Suppressor macrophage treated with lipopolysaccharide for 1 hour (primary cell): ENCODE measurements around the gene LRP1-AS.
"Not testable (repeated sequence)": the region's sequence is repeated elsewhere in the genome, so short reads cannot be mapped to it uniquely, and the experiment has no call there.

Source experiments
- DNase-seq, 3 donors: peaks; one replicate each; pipeline ENCODE4 v3.0.0-alpha.2; 2020 to 2022

LRP1-AS gene

DNA sequence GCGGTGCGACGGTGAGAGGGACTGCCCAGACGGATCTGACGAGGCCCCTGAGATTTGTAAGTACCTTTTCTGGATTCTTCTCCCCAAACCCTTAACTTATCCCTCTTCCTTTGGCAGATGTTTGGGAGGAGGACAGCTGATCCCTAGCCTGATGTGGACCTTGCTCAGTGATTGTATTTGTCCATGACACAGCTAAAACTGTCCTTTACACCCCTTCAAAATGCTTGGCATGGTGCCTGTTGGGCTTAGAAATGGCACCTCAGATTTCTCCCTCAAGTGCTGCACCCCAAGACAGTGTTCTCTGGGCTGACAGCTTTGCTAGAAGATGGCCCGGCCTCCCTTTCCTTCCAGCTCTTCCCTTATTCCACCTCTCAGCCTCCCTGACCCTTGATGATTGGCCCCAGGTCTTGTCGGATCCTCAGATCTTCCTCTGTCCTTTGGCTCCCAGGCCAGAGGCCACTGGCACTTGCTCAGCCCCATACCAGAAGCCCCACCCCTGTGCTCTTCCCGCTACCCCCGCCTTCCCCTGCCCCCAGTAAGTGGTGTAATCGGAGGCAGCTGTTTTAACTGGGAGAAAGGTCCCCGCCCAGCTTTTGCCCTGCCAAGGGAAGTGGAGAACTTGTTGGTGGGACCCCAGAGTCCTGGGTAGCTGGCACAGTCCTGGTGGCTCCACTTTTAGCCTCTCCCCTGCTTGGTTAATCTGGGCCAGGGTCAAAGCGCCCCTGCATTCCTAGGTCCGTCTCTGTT is 8.7 kb downstream of the LRP1-AS start:
- peak; percentile 77 to 88 (median 77) for DNase-seq

DNA sequence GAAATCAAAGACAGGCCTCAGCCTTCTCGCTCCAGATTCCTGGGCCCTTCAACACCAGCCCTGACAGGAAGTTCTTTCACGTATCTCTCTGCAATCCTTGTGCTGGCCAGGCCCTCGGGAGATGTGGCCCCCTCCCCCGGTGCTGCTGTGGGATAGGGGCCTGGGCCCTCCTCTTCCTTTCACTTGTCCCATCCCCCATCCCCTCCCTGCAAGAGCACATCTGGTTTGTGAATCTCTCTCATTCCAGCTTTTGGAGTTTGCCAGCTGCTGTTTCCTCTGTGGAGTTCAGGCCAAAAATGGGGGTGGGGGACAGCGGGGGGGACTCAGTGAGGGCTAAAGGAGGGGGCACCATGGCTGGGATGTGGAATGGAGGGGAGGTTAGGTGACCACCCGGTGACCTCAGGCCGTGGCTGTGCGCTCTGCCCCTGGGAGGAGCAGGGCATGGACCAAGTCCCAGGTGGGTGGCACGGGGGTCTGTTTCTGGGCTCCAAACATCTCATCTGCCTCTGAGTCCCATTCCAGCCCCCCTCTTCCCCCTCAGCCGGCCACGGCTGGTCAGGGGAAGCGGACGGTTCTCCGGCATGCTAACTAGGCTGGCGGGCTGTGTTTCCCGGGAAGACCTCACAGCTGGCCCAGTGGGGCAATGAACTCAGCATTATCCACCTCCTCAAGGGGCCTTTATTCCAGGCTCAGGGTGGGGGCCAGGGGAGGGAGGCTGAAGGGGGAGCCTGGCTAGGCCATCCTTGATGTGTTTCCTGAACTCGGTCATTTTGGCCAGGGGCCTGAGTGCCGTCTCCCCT is 11.7 kb downstream of the LRP1-AS start:
- DNase-seq: no peak

DNA sequence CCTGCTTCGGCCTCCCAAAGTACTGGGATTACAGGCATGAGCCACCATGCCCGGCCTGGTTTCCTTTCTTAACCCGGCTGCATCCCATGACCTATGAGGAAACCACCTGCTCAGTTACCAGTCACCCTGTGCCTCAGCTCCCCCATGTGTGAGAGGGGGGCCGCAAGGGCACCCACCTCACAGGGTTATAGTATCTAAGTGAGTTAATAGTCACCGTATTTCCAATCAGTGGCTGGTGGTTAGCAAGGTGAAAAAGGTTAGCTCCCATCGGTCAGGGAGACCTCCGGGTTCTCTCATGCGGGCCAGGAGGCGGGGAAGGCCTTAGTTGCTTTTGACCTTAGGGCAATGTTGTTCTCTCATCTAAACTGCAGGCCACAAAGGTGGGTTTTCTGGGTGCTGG is 12.5 kb downstream of the LRP1-AS start:
- DNase-seq: no peak

- no peak for DNase-seq
Observed at GRCh38 chr12:57133916-57134315, 13.5 kb downstream of the LRP1-AS start.

GRCh38 chr12:57133013-57133569 is 14.3 kb downstream of the LRP1-AS start:
- DNase-seq: no peak

DNA sequence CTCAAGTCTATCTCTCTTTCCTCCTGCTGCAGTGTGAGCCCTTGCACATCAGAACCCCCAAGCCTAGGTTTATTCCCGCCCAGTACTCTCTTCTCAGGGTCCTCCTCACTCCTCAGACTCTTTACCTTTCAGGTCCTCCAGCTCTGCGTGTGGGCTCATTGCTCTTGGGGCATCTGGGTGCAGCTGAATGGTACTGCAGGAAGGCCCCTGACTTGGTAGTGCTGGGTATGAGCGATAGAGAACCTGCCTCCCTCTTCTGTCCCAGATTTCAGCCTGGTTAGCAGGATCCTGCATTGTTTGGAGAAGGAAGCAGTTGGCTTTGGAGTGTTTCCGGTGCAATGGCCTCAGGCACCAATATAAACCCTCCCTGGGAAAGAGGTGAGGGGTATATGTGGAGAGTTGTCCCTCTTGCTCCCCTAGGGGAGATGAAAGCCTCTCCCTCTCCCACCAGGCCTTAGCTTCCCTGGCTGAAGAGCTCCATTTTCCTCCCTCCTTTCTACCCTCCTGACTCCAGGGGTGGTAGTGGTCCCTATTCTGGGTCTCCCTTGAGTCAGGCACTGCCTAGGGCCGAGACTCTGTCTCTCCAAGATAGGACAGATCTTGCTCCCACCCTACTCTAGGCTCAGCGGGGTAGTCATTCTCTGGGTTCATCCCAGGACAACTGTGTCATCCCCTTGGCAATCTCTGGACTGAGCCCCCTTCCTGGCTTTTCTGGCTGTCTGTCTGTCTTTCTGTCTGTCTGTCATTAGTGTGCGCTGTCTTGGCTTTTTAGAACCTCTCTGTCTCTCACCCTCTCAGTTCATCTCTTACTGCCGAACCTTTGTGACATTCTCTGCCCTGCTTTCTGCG is 15.3 kb downstream of the LRP1-AS start:
- no peak for DNase-seq

- DNase-seq: no peak
Observed at GRCh38 chr12:57130941-57131340, 16.5 kb downstream of the LRP1-AS start.

DNA sequence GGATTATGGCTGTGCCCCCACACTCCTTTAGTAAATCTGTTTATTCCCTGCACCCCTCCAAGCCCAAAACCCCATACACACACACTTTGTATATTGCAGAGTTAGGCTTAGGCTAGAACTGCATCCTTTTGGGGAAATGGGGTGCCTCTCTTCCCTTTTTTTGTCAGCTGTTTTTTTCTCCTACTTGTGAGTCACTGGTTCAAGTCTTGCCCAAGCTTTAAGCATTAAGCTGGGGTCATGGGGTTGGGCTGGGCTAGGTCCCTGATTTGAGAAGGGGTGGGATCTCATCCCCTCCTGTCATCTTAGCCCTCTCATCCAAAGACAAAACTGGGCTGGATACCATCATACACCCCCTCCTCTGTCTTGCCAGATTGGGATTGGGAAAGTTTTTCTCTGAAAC is 17.5 kb downstream of the LRP1-AS start:
- peak; percentile 85 to 92 (median 90) for DNase-seq

- peak in 1 of 3 donors; percentile 42 for DNase-seq
Observed at GRCh38 chr12:57129321-57129842, 18.0 kb downstream of the LRP1-AS start.

DNA sequence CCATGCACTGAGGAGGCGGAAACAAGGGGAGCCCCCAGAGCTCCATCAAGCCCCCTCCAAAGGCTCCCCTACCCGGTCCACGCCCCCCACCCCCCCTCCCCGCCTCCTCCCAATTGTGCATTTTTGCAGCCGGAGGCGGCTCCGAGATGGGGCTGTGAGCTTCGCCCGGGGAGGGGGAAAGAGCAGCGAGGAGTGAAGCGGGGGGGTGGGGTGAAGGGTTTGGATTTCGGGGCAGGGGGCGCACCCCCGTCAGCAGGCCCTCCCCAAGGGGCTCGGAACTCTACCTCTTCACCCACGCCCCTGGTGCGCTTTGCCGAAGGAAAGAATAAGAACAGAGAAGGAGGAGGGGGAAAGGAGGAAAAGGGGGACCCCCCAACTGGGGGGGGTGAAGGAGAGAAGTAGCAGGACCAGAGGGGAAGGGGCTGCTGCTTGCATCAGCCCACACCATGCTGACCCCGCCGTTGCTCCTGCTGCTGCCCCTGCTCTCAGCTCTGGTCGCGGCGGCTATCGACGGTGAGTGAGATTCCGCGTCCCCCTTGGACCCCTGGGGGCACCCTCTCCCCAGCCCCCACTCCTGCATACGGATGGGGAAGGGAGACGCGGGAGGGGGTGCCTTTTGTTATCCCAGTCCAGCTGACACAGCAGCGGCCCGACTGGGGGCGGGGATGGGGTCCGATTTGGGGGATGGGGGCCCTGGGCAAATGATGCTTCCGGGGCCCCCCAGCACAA is 18.7 kb downstream of the LRP1-AS start:
- DNase-seq: no peak

- DNase-seq: peak; percentile 86 to 95 (median 93)
Observed at GRCh38 chr12:57127726-57128518, 19.5 kb downstream of the LRP1-AS start, which contains the start of gene LRP1. Gene LRP1, plus strand, starts transcription at chr12:57128483. Its CDS starts 482 bp downstream, at chr12:57128965.

DNA sequence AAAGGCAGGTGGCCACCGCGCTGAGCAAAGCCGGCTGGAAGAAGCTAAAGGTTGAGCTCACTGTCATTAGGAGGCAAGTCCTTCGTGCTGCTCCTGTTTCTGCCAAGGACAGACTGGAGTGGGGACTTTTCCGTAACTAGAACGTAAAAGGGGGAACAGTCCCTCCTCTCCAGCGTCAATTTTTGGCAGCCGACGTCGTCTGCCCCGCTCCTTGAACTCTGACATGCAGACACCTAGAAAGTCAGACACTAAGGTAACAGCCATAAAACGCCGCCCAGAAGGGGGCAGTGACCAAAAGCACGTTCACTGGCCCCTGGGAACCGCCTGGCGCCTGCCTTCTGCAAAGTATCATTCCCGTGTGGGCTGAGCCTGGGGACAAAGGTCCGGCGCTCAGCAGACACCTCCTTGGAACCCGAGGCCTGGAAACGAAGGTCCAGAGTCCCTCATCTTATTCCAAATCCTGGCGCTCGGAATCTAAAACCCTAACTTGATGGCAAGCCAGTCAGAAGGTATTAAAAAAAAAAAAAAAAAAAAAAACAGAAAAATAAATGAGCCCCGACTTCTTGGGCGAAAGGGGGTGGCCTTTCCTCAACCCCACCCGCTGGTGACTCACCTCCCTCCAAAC is 20.2 kb downstream of the LRP1-AS start:
- DNase-seq: peak; percentile 66 to 81 (median 68)

GRCh38 chr12:57126561-57126960 is 20.9 kb downstream of the LRP1-AS start:
- DNase-seq: no peak

GRCh38 chr12:57126061-57126460 is 21.4 kb downstream of the LRP1-AS start:
- no peak for DNase-seq

DNA sequence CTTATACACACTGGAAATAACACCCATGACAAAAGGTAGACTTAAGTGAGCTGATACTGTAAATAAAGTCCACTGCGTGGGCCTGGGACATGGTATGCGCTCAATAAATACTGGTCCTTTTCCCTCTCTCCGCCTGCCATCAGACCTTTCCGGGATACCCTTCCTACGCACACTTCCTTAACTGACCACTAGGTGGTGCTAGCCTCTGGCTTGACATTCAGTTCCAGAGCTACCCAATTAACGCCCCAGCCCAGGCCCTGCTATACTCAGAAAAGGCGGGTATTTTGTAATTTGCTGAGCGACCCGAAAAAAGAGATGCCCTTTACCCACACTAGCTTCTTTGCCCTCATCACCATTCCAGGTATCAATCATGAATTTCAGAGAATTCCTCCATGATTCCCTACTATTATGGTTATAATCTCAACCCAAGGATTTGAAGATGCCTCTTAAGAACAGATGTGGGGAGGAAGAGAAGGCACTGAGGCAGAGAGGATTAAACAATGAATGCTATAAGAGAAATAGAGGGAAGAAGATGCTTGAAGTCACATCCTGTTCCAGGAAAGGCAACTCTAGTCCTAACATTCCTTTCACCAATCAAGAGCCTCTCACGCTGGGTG is 23.1 kb downstream of the LRP1-AS start:
- DNase-seq: peak; percentile 88 to 93 (median 89)

DNA sequence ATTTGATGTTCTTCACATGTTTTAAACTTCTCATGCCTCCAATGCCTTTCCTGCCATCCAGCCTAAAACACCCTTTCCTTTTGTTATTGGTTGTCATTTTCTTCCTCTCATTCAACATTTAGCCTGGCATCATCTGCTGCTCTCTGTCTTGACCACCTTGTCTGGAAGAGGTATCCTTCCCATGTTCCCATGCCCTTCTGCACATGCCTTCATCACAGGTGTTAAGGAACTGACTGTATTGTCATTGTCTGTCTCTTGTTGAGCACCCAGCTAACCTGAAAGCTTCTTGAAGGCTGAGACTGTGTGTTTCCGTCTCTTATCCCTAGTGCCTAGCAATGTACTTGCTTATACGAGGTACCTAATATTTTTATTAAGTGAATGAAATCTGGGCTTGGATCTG is 23.6 kb downstream of the LRP1-AS start:
- no peak for DNase-seq

GRCh38 chr12:57120718-57121117 is 26.7 kb downstream of the LRP1-AS start:
- DNase-seq: not testable (repeated sequence)

- DNase-seq: no peak
Observed at GRCh38 chr12:57119294-57120085, 27.9 kb downstream of the LRP1-AS start.

- DNase-seq: peak; percentile 81 to 90 (median 86)
Observed at GRCh38 chr12:57118711-57119271, 28.6 kb downstream of the LRP1-AS start.
